K562 (cell line): Measurements from ENCODE around the gene BICD1.

ENCODE experiments used
- AFF4 ChIP-seq: sonication (generic); formaldehyde crosslinking; IDR thresholded peaks from 2 replicates; pipeline ENCODE4 v1.8.0; 2023; ENCODE audit warnings: mild to moderate bottlenecking, missing genetic modification reagents
- ARHGAP35 ChIP-seq: fragments of 450-650 bp; IDR thresholded peaks from 2 replicates; pipeline ENCODE4 v1.6.1; 2018; ENCODE audit not compliant: partially characterized antibody
- CTCF ChIP-seq, 3 experiments: IDR thresholded peaks in 2 of 3; conservative IDR thresholded peaks in 1 of 3; 2 replicates each; pipeline ENCODE4 v1.5.1; 2011 to 2012; ENCODE audit warnings: low read length in 3 of 3, mild to moderate bottlenecking in 3 of 3, control low read depth in 2 of 3, improper control_type of control experiment in 1 of 3, inconsistent platforms in 1 of 3, low read depth in 1 of 3, mixed read lengths in 1 of 3, moderate library complexity in 1 of 3; ENCODE audit not compliant: insufficient read depth in 2 of 3
- ETV1 ChIP-seq: fragments of 450-650 bp; conservative IDR thresholded peaks from 2 replicates; pipeline ENCODE4 v1.6.1; 2016; ENCODE audit warnings: missing genetic modification characterization, control low read depth, low read depth, missing compliant biosample characterization
- GABPA ChIP-seq: fragments of 200-800 bp; sonication (Bioruptor generic); conservative IDR thresholded peaks from 2 replicates; pipeline ENCODE4 v1.6.1; 2016; ENCODE audit warnings: low read depth, missing genetic modification characterization, missing compliant biosample characterization
- GABPB1 ChIP-seq: sonication (generic); formaldehyde crosslinking; IDR thresholded peaks from 2 replicates; pipeline ENCODE4 v1.8.0; 2022; ENCODE audit warnings: mild to moderate bottlenecking, missing genetic modification reagents
- POLR2A ChIP-seq: fragments of 450-650 bp; conservative IDR thresholded peaks from 2 replicates; pipeline ENCODE4 v1.6.1; 2016
- POLR2AphosphoS5 ChIP-seq: IDR thresholded peaks from 2 replicates; pipeline ENCODE4 v1.6.1; 2011; ENCODE audit warnings: mild to moderate bottlenecking, low read depth, low read length, moderate library complexity; ENCODE audit not compliant: control insufficient read depth, insufficient read depth
- SMC3 ChIP-seq: conservative IDR thresholded peaks from 2 replicates; pipeline ENCODE4 v1.6.1; 2011; ENCODE audit warnings: low read depth, low read length, improper control_type of control experiment; ENCODE audit not compliant: insufficient read depth
- TCF7 ChIP-seq: sonication (generic); IDR thresholded peaks from 2 replicates; pipeline ENCODE4 v1.6.1; 2016; ENCODE audit warnings: antibody characterized with exemption, borderline replicate concordance
- TCF7L2 ChIP-seq: fragments of 150-350 bp; IDR thresholded peaks from 2 replicates; pipeline ENCODE4 v1.6.1; 2016; ENCODE audit warnings: low read depth, mild to moderate bottlenecking, low read length, moderate library complexity
- YY1 ChIP-seq, 3 experiments: IDR thresholded peaks; 2 replicates each; pipeline ENCODE4 v1.6.1; 2011; ENCODE audit warnings: low read length in 2 of 3, mild to moderate bottlenecking in 2 of 3, moderate library complexity in 2 of 3, borderline replicate concordance in 1 of 3, control low read depth in 1 of 3, low read depth in 1 of 3; ENCODE audit not compliant: insufficient read depth in 3 of 3, insufficient replicate concordance in 2 of 3, control insufficient read depth in 1 of 3, insufficient read length in 1 of 3; ENCODE audit errors: extremely low read depth in 1 of 3
- ZNF121 ChIP-seq: sonication (generic); formaldehyde crosslinking; conservative IDR thresholded peaks from 2 replicates; pipeline ENCODE4 v1.8.0; 2022; ENCODE audit warnings: missing genetic modification reagents
- ZNF780A ChIP-seq: fragments of 250-450 bp; sonication (Bioruptor Pico); IDR thresholded peaks from 2 replicates; pipeline ENCODE4 v1.5.0; 2021; ENCODE audit warnings: mild to moderate bottlenecking

- TF ChIP-seq AFF4 (CRISPR knock-in tag) (no peak), ZNF780A (CRISPR knock-in tag) (no peak), TCF7 (no peak), SMC3 (no peak), POLR2AphosphoS5 (no peak), ETV1 (tag) (no peak), ZNF121 (CRISPR knock-in tag) (no peak), GABPB1 (no peak), POLR2A (no peak), GABPA (tag) (no peak), ARHGAP35 (no peak), TCF7L2 (no peak), YY1 (IDR thresholded peaks at IDR 0.05; ENCODE audit: borderline replicate concordance in 1 of 3, control insufficient read depth in 1 of 3, extremely low read depth in 1 of 3, insufficient read depth in 3 of 3, insufficient read length in 1 of 3, insufficient replicate concordance in 2 of 3, low read depth in 1 of 3, low read length in 2 of 3) (no peak), CTCF (IDR thresholded peaks at IDR 0.05 in 2 of 3, conservative IDR thresholded peaks at IDR 0.05 in 1 of 3; ENCODE audit: insufficient read depth in 2 of 3, low read depth in 1 of 3, low read length in 3 of 3) (no peak)
These were observed 174.5 kb downstream of the BICD1 start for GRCh38 chr12:32281098-32281497.
